ENCODE results near the gene PIP4K2A.
A peak's percentile ranks its signal among the peaks of the same experiment; 100 is the strongest.

The PIP4K2A gene

DNA sequence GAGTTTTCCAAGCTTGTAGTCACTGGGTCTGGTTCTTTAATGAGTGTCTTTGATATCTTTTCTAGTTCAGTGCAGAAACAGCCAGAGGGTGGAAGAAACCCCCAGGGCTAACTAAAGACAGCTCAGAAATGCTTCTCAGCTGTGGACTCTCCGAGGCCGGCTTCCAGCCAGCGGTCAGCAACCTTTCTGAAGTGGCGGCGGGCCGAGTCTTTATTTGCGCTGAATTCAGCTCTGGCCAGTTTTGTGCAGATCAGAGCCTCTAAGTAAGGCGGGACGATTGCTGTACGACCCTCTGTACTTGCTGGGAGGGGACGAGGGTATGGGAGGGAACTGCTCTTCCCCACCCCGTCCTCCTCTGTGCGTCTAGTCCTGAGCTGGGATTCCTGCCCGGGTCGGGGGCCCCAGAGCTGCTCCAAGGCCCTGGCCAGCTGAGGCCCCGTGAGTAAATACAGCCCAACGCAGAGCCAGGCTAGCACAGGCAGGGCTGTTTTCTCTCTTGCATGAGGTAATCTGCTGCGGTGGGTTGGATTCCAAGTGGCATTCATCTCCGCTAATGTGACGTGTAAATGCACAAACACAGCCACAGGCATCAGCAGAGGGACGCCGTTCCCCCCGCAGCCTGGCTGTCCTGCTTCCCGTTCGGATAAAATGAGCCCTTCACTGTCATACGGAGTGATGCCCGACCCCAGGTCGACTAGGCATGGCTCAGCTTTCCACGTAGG is 159.8 kb downstream of the PIP4K2A start:
- TF ChIP-seq, protein P1, sequence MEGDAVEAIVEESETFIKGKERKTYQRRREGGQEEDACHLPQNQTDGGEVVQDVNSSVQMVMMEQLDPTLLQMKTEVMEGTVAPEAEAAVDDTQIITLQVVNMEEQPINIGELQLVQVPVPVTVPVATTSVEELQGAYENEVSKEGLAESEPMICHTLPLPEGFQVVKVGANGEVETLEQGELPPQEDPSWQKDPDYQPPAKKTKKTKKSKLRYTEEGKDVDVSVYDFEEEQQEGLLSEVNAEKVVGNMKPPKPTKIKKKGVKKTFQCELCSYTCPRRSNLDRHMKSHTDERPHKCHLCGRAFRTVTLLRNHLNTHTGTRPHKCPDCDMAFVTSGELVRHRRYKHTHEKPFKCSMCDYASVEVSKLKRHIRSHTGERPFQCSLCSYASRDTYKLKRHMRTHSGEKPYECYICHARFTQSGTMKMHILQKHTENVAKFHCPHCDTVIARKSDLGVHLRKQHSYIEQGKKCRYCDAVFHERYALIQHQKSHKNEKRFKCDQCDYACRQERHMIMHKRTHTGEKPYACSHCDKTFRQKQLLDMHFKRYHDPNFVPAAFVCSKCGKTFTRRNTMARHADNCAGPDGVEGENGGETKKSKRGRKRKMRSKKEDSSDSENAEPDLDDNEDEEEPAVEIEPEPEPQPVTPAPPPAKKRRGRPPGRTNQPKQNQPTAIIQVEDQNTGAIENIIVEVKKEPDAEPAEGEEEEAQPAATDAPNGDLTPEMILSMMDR (IDR thresholded peaks at IDR 0.05; ENCODE audit: low read depth, low read length, missing control alignments): no peak

DNA sequence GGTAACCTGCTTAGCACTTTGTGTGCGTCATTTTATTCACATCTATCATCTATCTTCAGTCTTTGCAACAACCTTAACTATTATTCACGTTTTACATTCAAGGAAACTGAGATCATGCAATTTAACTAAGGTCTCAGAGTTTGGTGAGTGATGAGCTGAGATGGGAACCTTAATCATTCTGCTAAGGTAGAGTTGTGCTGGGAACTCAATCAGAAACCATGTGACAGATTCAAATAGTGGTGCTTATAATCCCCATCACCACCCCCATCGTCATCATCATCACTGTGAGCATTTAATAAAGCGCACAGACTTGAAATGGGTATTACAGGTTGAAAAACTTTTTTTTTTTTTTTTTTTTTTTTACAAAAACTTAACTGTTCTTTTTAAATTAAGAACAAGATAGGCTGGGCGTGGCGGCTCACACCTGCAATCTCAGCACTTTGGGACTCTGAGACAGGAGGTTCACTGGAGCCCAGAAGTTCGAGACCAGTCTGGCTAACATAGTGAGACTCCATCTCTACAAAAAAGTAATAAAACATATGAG is 160.9 kb downstream of the PIP4K2A start:
- no peak overlapping the region for H3K4me3 ChIP-seq (replicated peaks; ENCODE audit: low read depth, low read length)
- TF ChIP-seq, protein P1 (IDR thresholded peaks at IDR 0.05; ENCODE audit: low read depth, low read length, missing control alignments): no peak
- no peak for DNase-seq (ENCODE audit: extremely low read depth, low read depth)

More for the DNA sequence above, 159.8 kb downstream of the PIP4K2A start:
- H3K4me3 ChIP-seq (replicated peaks; ENCODE audit: low read depth, low read length): no peak overlapping the region
- DNase-seq (ENCODE audit: extremely low read depth, low read depth): no peak

DNA sequence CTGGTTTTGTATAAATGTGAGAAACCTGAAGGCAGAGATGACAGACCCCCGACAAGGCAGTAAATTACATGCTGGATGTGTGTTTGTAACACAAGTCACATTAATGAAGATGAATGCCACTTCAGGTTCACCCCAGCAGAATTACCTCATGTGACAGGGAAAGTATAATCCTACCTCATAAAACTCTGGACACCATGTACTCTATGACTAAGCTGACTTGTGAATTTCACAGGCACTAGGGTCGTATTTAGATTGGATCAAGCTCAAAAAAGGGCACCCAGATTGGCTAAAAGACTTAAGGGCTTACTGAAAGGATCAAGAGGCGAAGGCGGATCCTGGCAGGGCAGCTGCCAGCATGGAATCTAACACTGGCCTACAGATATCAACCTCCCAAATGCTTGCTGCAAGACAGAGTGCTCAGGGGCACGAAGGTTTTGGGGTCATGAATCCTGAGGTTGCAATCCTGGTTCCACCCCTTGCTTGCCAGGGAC is 161.4 kb downstream of the PIP4K2A start:
- DNase-seq (ENCODE audit: extremely low read depth, low read depth): no peak
- TF ChIP-seq, protein P1 (IDR thresholded peaks at IDR 0.05; ENCODE audit: low read depth, low read length, missing control alignments): no peak
- H3K4me3 ChIP-seq (replicated peaks; ENCODE audit: low read depth, low read length): no peak overlapping the region

DNA sequence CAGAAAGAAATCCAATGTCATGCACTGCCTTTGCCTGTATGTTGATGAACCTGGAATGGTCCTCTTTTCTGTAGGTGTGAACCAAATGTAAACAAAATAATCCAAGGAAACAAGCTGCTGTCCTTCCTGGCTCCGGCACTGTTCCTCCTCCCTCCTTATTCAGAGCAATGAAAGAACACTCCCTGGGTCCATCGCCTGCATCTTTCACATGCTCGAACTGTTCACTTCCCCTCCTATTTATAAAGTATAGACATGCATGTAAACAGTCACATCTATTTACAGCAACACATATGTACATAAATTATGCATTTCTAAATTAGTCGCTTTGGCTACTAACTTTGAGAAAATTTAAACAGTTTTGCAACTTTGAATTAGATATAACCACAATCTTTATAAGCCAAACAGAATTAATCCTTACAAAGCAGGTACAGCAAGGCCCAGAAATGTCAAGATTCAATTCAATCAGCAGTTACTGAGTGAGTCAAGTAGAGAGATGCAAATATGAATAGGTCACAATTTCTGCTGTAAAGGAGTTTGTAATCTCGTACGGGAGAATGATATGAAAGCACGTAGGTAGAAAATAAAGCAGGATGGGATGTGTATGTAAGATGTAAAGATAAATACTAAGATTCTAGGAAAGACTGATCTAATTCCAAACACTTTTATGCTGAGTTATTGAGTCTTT is 162.6 kb downstream of the PIP4K2A start:
- H3K4me3 ChIP-seq (replicated peaks; ENCODE audit: low read depth, low read length): no peak overlapping the region
- TF ChIP-seq, protein P1 (IDR thresholded peaks at IDR 0.05; ENCODE audit: low read depth, low read length, missing control alignments): no peak
- no peak for DNase-seq (ENCODE audit: extremely low read depth, low read depth)

DNA sequence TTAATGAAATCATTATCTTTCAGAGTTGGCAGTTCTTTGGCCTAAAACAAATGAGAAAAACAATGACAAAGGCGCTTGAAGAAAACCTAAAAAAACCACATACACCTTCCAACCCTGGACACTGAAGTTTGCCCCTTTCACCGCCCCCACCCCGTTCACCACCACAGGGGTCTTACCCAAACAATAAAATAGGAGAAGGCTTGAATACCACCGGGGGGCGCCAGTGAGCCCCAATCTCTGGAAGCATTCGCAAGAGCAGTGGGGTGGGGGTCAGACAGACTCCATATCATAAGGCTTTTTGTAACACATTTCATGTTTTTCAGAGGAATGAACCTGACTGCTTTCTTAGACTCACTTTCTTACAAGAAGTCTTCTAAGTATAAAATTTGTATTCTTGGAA is 163.6 kb downstream of the PIP4K2A start:
- no peak overlapping the region for H3K4me3 ChIP-seq (replicated peaks; ENCODE audit: low read depth, low read length)
- TF ChIP-seq, protein P1 (IDR thresholded peaks at IDR 0.05; ENCODE audit: low read depth, low read length, missing control alignments): peak; percentile 68
- no peak for DNase-seq (ENCODE audit: extremely low read depth, low read depth)

DNA sequence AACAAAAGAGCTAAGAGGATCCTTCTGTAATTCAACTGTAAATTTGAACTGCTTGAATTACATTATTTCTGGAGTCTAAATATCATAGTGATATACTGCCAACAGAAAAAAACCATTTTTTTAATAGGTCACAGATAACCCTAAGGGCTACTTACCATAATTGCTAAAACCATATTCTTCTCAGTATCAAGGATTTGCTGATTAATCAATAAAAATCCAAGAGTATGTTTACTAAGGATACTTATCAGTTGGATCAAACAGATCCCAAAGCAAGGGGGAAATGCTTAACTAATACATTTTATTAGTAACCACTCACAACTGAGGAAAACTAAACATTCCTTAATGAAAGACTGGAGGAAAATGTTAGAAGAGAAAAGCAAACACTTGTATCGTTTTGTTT is 166.0 kb downstream of the PIP4K2A start:
- no peak for DNase-seq (ENCODE audit: extremely low read depth, low read depth)
- H3K4me3 ChIP-seq (replicated peaks; ENCODE audit: low read depth, low read length): no peak overlapping the region
- TF ChIP-seq, protein P1 (IDR thresholded peaks at IDR 0.05; ENCODE audit: low read depth, low read length, missing control alignments): no peak

Data from HFF-Myc (cell line).